ENCODE results near the gene ENDOD1. TPM values are rescaled to one million over a fixed set of nuclear protein-coding genes. Genes with fewer than 3 reads are reported as not detected.

Gene ENDOD1
- total and polyA plus RNA-seq, 8 donors, result 2.0 to 8.9 (median 5.1) TPM

GRCh38 chr11:95166781-95167180, 77.1 kb downstream of the ENDOD1 start:
- intact Hi-C loops (cut with DNase I), result no loop called here
- H3K4me3 ChIP-seq, result no peak overlapping the region
- FAIRE-seq (no peak), DNase-seq (no peak), ATAC-seq (no peak)
- no peak for TF ChIP-seq CTCF (IDR thresholded peaks at IDR 0.05)
- no peaks in the 10 kb centered on the region for H3K9me3 ChIP-seq
- H3K27ac ChIP-seq, result no peak overlapping the region
- no peaks in the 10 kb centered on the region for H3K4me1 ChIP-seq
- H3K36me3 ChIP-seq, result no peaks in the 10 kb centered on the region
- 90 to 95% methylated on average over 2 of the region's 2 CpGs for WGBS, 2 donors
- no peaks in the 10 kb centered on the region for H3K27me3 ChIP-seq

GRCh38 chr11:95170294-95170693, 80.6 kb downstream of the ENDOD1 start:
- Histone ChIP-seq H3K9me3 (no peaks in the 10 kb centered on the region), H3K36me3 (no peaks in the 10 kb centered on the region), H3K27me3 (no peaks in the 10 kb centered on the region), H3K4me3 (no peak overlapping the region), H3K27ac (no peak overlapping the region), H3K4me1 (no peaks in the 10 kb centered on the region)
- WGBS, 2 donors, result 90 to 96% methylated on average over 5 of the region's 5 CpGs
- TF ChIP-seq CTCF (IDR thresholded peaks at IDR 0.05), result no peak
- FAIRE-seq, result no peak
- intact Hi-C loops (cut with DNase I), result no loop called here
- no peak for DNase-seq
- ATAC-seq, result no peak

- WGBS, 2 donors, result 66 to 69% methylated on average over 4 of the region's 4 CpGs
Measured at GRCh38 chr11:95175818-95176380, 86.3 kb downstream of the ENDOD1 start.

More at GRCh38 chr11:95175818-95176380, 86.3 kb downstream of the ENDOD1 start:
- Histone ChIP-seq H3K36me3 (no peaks in the 10 kb centered on the region), H3K4me3 (no peak overlapping the region), H3K27me3 (no peaks in the 10 kb centered on the region), H3K9me3 (no peaks in the 10 kb centered on the region), H3K4me1 (no peaks in the 10 kb centered on the region), H3K27ac (no peak overlapping the region)
- no peak for TF ChIP-seq CTCF (IDR thresholded peaks at IDR 0.05)
- DNase-seq (no peak), ATAC-seq (no peak), FAIRE-seq (no peak)
- intact Hi-C loops (cut with DNase I), result no loop called here

Other genes starting within 250 kb of the ENDOD1 start
- 10 to 100 TPM; 21.2 to 34.1 (median 27.3) TPM for gene CWC15, start 116.3 kb upstream of the ENDOD1 start, total RNA-seq
- 10 to 100 TPM; 52.5 to 53.5 TPM for gene CWC15, start 116.3 kb upstream of the ENDOD1 start, polyA plus RNA-seq
- under 1 TPM; 0.14 to 0.49 (median 0.28) TPM for gene KDM4D, start 116.1 kb upstream of the ENDOD1 start, total RNA-seq
- under 1 TPM; 0.15 to 0.33 TPM for gene KDM4D, start 116.1 kb upstream of the ENDOD1 start, polyA plus RNA-seq
- not detected for gene KDM4E, start 64.6 kb upstream of the ENDOD1 start, total RNA-seq
- not detected for gene KDM4E, start 64.6 kb upstream of the ENDOD1 start, polyA plus RNA-seq
- gene KDM4F, start 40.4 kb upstream of the ENDOD1 start, total RNA-seq, result not detected
- not detected for gene KDM4F, start 40.4 kb upstream of the ENDOD1 start, polyA plus RNA-seq
- gene SRSF8, start 22.9 kb upstream of the ENDOD1 start, total RNA-seq, result 10 to 100 TPM; 17.3 to 30.3 (median 25.0) TPM
- 10 to 100 TPM; 28.5 to 35.9 TPM for gene SRSF8, start 22.9 kb upstream of the ENDOD1 start, polyA plus RNA-seq
- 10 to 100 TPM in 3 of 6 donors, 1 to 10 TPM in 3; 3.3 to 26.8 (median 10.3) TPM for gene SESN3, start 141.4 kb downstream of the ENDOD1 start, total RNA-seq
- 1 to 10 TPM; 1.6 to 3.4 TPM for gene SESN3, start 141.4 kb downstream of the ENDOD1 start, polyA plus RNA-seq